NB4 (cell line): Measurements from ENCODE around the gene CEP89.
"Not testable (repeated sequence)": the region's sequence is repeated elsewhere in the genome, so short reads cannot be mapped to it uniquely, and the experiment has no call there.

Experiments used
- DNase-seq: peaks from one replicate; pipeline ENCODE4 v3.0.0; 2010; ENCODE audit warnings: low read depth
- H3K4me3 ChIP-seq: one replicate; pipeline ENCODE4 v1.5.1; 2011; ENCODE audit warnings: mild to moderate bottlenecking, low read depth, low read length, moderate library complexity
- CTCF ChIP-seq: IDR thresholded peaks from one replicate; pipeline ENCODE4 v1.5.1; 2012; ENCODE audit warnings: low read depth, low read length
- MAX ChIP-seq: IDR thresholded peaks from 2 replicates; pipeline ENCODE4 v1.6.1; 2011; ENCODE audit warnings: low read depth, low read length
- MYC ChIP-seq: IDR thresholded peaks from 2 replicates; pipeline ENCODE4 v1.6.1; 2011; ENCODE audit warnings: low read depth, low read length
- POLR2A ChIP-seq: IDR thresholded peaks from 2 replicates; pipeline ENCODE4 v1.6.1; 2011; ENCODE audit warnings: mild to moderate bottlenecking; ENCODE audit not compliant: insufficient read length; ENCODE audit errors: extremely low read depth

CEP89 gene

GRCh38 chr19:32971715-32972540 lies at the start of gene CEP89, which contains the start of gene FAAP24:
Gene CEP89, minus strand, starts transcription at chr19:32971958. Its CDS starts 84 bp downstream, at chr19:32971874.
Gene FAAP24, plus strand, starts transcription at chr19:32972242. Its CDS starts 955 bp downstream, at chr19:32973197.
- TF ChIP-seq MAX (peak; percentile 42; the same call in 1 of the 2 replicates), POLR2A (peak; percentile 54), MYC (peak; percentile 5; the same call in 1 of the 2 replicates), CTCF (no peak)
- H3K4me3 ChIP-seq: peak within 1 kb of the TSS; percentile 85
- peak; percentile 97 for DNase-seq

GRCh38 chr19:33010891-33011290 lies 39.1 kb upstream of the CEP89 start:
- DNase-seq, H3K4me3 ChIP-seq: not testable (repeated sequence)

GRCh38 chr19:33008738-33009137 lies 37.0 kb upstream of the CEP89 start:
- H3K4me3 ChIP-seq: no peak overlapping the region
- DNase-seq: no peak
- no peak for TF ChIP-seq MYC
- TF ChIP-seq CTCF: no peak
- TF ChIP-seq POLR2A: no peak
- TF ChIP-seq MAX: no peak

- no peak for DNase-seq
- H3K4me3 ChIP-seq: no peak overlapping the region
- no peak for TF ChIP-seq POLR2A
- TF ChIP-seq MYC: no peak
- no peak for TF ChIP-seq CTCF
- no peak for TF ChIP-seq MAX
Measured at GRCh38 chr19:33005440-33005839, 33.7 kb upstream of the CEP89 start.

GRCh38 chr19:33003424-33004024 lies 31.8 kb upstream of the CEP89 start:
- not testable (repeated sequence) for H3K4me3 ChIP-seq, DNase-seq

- H3K4me3 ChIP-seq, DNase-seq: not testable (repeated sequence)
Measured at GRCh38 chr19:33002126-33002865, 30.5 kb upstream of the CEP89 start.

- TF ChIP-seq POLR2A: no peak
- no peak for TF ChIP-seq MAX
- no peak for TF ChIP-seq MYC
- no peak for TF ChIP-seq CTCF
- H3K4me3 ChIP-seq: no peak overlapping the region
- no peak for DNase-seq
Measured at GRCh38 chr19:33000910-33001309, 29.2 kb upstream of the CEP89 start.
